A549 (cell line): ENCODE results near the gene KRT34.

Experiments
- BHLHE40 ChIP-seq: IDR thresholded peaks from 2 replicates; pipeline ENCODE4 v1.6.1; 2012; ENCODE audit warnings: low read depth, low read length, inconsistent platforms
- CEBPB ChIP-seq, 2 experiments: fragments of >200 bp in 1 of 2; sonication (Bioruptor Twin) in 1 of 2; formaldehyde crosslinking in 1 of 2; IDR thresholded peaks; 2 replicates each; pipeline ENCODE4 v1.6.1; 2012 to 2016
- EP300 ChIP-seq, 2 experiments: fragments of >200 bp; sonication (Bioruptor Twin); formaldehyde crosslinking; IDR thresholded peaks; 2 replicates in 1 of 2; 3 replicates in 1 of 2; pipeline ENCODE4 v1.6.1; 2016 to 2017
- JUN ChIP-seq, 2 experiments: fragments of >200 bp; sonication (Bioruptor Twin); formaldehyde crosslinking; IDR thresholded peaks; 2 replicates in 1 of 2; 3 replicates in 1 of 2; pipeline ENCODE4 v1.6.1; 2016 to 2017
- MAX ChIP-seq: IDR thresholded peaks from 2 replicates; pipeline ENCODE4 v1.6.1; 2012
- MYC ChIP-seq: IDR thresholded peaks from 2 replicates; pipeline ENCODE4 v1.6.1; 2012; ENCODE audit warnings: mild to moderate bottlenecking, inconsistent platforms, low read length, improper control_type of control experiment, borderline replicate concordance
- RFX5 ChIP-seq: fragments of 450-650 bp; IDR thresholded peaks from 2 replicates; pipeline ENCODE4 v1.7.1; 2014; ENCODE audit warnings: antibody characterized with exemption, mild to moderate bottlenecking, moderate library complexity
- ZFP36 ChIP-seq: fragments of 450-650 bp; IDR thresholded peaks from 2 replicates; pipeline ENCODE4 v1.6.1; 2014; ENCODE audit warnings: borderline replicate concordance; ENCODE audit not compliant: partially characterized antibody
- TF ChIP-seq, protein P1 (sequence below): fragments of >200 bp; sonication (Bioruptor Twin); formaldehyde crosslinking; IDR thresholded peaks from 3 replicates; pipeline ENCODE4 v1.5.1; 2016
- TF ChIP-seq, protein P2 (sequence below): fragments of 450-650 bp; IDR thresholded peaks from 2 replicates; pipeline ENCODE4 v1.6.1; 2014; ENCODE audit warnings: antibody characterized with exemption

DNA sequence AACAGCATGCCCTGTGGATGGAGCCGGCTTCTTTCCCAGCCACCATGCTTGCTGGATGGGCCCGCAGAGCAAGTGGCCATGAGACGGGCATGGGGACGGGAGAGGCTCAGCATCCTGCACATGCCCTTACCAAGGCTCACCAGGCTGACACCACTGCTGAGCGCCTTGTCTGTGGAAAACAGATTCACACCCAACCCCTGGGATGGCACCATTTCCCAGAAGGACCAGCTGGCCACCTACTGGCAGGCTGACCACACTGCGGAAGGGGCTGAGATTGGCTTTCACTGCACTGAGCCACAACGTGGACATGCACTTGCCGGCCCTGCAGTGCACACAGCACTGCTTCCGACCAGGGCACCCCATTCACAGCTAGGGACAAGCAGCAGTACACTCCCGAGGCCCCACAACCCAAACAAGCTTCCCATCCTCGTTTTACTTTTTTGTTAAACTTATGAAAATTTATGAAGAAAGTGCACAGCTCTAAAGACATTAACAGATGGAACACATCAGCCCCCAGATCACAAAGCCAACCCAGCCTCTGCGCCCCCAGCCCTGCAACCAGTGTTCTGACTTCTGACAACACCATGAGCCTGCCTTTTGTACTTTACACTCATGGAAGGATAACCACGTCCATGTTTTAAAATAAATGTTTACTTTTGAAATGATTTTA, 52.7 kb downstream of the KRT34 start:
- TF ChIP-seq, protein P1, sequence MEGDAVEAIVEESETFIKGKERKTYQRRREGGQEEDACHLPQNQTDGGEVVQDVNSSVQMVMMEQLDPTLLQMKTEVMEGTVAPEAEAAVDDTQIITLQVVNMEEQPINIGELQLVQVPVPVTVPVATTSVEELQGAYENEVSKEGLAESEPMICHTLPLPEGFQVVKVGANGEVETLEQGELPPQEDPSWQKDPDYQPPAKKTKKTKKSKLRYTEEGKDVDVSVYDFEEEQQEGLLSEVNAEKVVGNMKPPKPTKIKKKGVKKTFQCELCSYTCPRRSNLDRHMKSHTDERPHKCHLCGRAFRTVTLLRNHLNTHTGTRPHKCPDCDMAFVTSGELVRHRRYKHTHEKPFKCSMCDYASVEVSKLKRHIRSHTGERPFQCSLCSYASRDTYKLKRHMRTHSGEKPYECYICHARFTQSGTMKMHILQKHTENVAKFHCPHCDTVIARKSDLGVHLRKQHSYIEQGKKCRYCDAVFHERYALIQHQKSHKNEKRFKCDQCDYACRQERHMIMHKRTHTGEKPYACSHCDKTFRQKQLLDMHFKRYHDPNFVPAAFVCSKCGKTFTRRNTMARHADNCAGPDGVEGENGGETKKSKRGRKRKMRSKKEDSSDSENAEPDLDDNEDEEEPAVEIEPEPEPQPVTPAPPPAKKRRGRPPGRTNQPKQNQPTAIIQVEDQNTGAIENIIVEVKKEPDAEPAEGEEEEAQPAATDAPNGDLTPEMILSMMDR, result peak; percentile 73
- TF ChIP-seq RFX5 (no peak), EP300 (IDR thresholded peaks at IDR 0.05) (no peak), CEBPB (IDR thresholded peaks at IDR 0.05) (no peak), JUN (IDR thresholded peaks at IDR 0.05) (no peak), MAX (peak; percentile 65), MYC (no peak), ZFP36 (no peak), BHLHE40 (no peak)
- TF ChIP-seq, protein P2, sequence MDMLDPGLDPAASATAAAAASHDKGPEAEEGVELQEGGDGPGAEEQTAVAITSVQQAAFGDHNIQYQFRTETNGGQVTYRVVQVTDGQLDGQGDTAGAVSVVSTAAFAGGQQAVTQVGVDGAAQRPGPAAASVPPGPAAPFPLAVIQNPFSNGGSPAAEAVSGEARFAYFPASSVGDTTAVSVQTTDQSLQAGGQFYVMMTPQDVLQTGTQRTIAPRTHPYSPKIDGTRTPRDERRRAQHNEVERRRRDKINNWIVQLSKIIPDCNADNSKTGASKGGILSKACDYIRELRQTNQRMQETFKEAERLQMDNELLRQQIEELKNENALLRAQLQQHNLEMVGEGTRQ, result no peak
